SU-DHL-6 (cell line): ENCODE data around the gene RGPD3.
"Not testable (repeated sequence)": the region's sequence is repeated elsewhere in the genome, so short reads cannot be mapped to it uniquely, and the experiment has no call there.

Experiments
- H2AFZ ChIP-seq: fragments of 200-600 bp; sonication (generic); 2 replicates; pipeline ENCODE4 v1.6.1; 2014; ENCODE audit warnings: low read depth, mild to moderate bottlenecking, moderate library complexity, mixed read lengths, antibody characterized with exemption, low read length; ENCODE audit not compliant: severe bottlenecking
- H3F3A ChIP-seq: fragments of 200-600 bp; shearing (Covaris generic); 2 replicates; pipeline ENCODE4 v1.6.0; 2016; ENCODE audit warnings: antibody characterized with exemption, mild to moderate bottlenecking; ENCODE audit not compliant: insufficient read depth
- H3K27ac ChIP-seq: fragments of 200-600 bp; sonication (generic); 2 replicates; pipeline ENCODE4 v1.5.1; 2016; ENCODE audit warnings: low read depth, mild to moderate bottlenecking, low read length, moderate library complexity, mixed read lengths
- H3K27me3 ChIP-seq: fragments of 200-600 bp; sonication (generic), shearing (Covaris generic); 2 replicates; pipeline ENCODE4 v1.6.0; 2014; ENCODE audit warnings: mild to moderate bottlenecking, low read length
- H3K36me3 ChIP-seq: fragments of 200-600 bp; sonication (generic); 2 replicates; pipeline ENCODE4 v1.6.1; 2014; ENCODE audit warnings: mild to moderate bottlenecking, low read length, mixed read lengths
- H3K4me2 ChIP-seq: fragments of 300-600, 200-600 bp; shearing (Covaris generic), sonication (generic); 2 replicates; pipeline ENCODE4 v1.6.0; 2014; ENCODE audit warnings: low read length, low read depth, mild to moderate bottlenecking; ENCODE audit not compliant: poor library complexity, severe bottlenecking
- H3K4me3 ChIP-seq: fragments of 200-600 bp; sonication (generic); 2 replicates; pipeline ENCODE4 v1.5.1; 2014; ENCODE audit warnings: antibody characterized with exemption, low read length, mild to moderate bottlenecking, mixed read lengths; ENCODE audit not compliant: insufficient read depth, poor library complexity, severe bottlenecking
- H3K79me2 ChIP-seq: fragments of 200-600 bp; sonication (generic); 2 replicates; pipeline ENCODE4 v1.6.1; 2014; ENCODE audit warnings: mild to moderate bottlenecking, low read length, moderate library complexity; ENCODE audit not compliant: insufficient read depth
- H3K9ac ChIP-seq: fragments of 200-600 bp; sonication (generic); 2 replicates; pipeline ENCODE4 v1.7.0; 2014; ENCODE audit warnings: mild to moderate bottlenecking, low read length
- H3K9me2 ChIP-seq: fragments of 200-600 bp; sonication (generic); replicated peaks from 2 replicates; pipeline ENCODE4 v1.6.1; 2014; ENCODE audit warnings: low read length; ENCODE audit not compliant: insufficient read depth
- H3K9me3 ChIP-seq: fragments of 200-600 bp; sonication (generic); 2 replicates; pipeline ENCODE4 v1.6.1; 2014; ENCODE audit warnings: low read length, mixed read lengths; ENCODE audit not compliant: insufficient read depth
- H4K20me1 ChIP-seq: fragments of 200-600 bp; sonication (generic); 2 replicates; pipeline ENCODE4 v1.6.1; 2014; ENCODE audit warnings: low read depth, mild to moderate bottlenecking, antibody characterized with exemption, low read length, moderate library complexity, mixed read lengths
- CTCF ChIP-seq: fragments of 200-600 bp; sonication (generic); IDR thresholded peaks from one replicate; pipeline ENCODE4 v1.5.1; 2017; ENCODE audit warnings: antibody characterized with exemption, mild to moderate bottlenecking, low read length, moderate library complexity; ENCODE audit not compliant: insufficient read depth, poor library complexity, severe bottlenecking
- EZH2phosphoT487 ChIP-seq: fragments of 200-600 bp; sonication (generic), shearing (Covaris generic); conservative IDR thresholded peaks from 2 replicates; pipeline ENCODE4 v1.6.1; 2018; ENCODE audit warnings: mild to moderate bottlenecking, antibody characterized with exemption, low read length, moderate library complexity, mixed read lengths

Gene RGPD3

GRCh38 chr2:106468107-106468506 lies at the start of gene RGPD3:
Gene RGPD3 (minus strand): TSS chr2:106468413. CDS start chr2:106468288, 125 bp downstream.
- not testable (repeated sequence) for H4K20me1 ChIP-seq, H3K4me2 ChIP-seq, H3K27ac ChIP-seq, H3K9ac ChIP-seq, H2AFZ ChIP-seq, H3K27me3 ChIP-seq, H3K79me2 ChIP-seq, H3K4me3 ChIP-seq, H3K36me3 ChIP-seq, H3F3A ChIP-seq, H3K9me3 ChIP-seq, H3K9me2 ChIP-seq

GRCh38 chr2:106517329-106517728 lies 49.1 kb upstream of the RGPD3 start:
- Histone ChIP-seq H3K4me2 (no peak overlapping the region), H3K9ac (no peak overlapping the region), H3K9me2 (no peaks in the 10 kb centered on the region), H4K20me1 (no peaks in the 10 kb centered on the region), H3K36me3 (no peaks in the 10 kb centered on the region), H3K79me2 (no peaks in the 10 kb centered on the region), H2AFZ (no peak overlapping the region), H3K27me3 (no peaks in the 10 kb centered on the region), H3K27ac (no peak overlapping the region), H3F3A (no peaks in the 10 kb centered on the region), H3K4me3 (no peak overlapping the region), H3K9me3 (no peaks in the 10 kb centered on the region)
- TF ChIP-seq EZH2phosphoT487, result no peak
- no peak for TF ChIP-seq CTCF

- H3K4me2 ChIP-seq, result no peak overlapping the region
- no peak overlapping the region for H3K4me3 ChIP-seq
- no peaks in the 10 kb centered on the region for H3K36me3 ChIP-seq
- no peaks in the 10 kb centered on the region for H3K79me2 ChIP-seq
- H3K9me2 ChIP-seq, result no peaks in the 10 kb centered on the region
- no peaks in the 10 kb centered on the region for H3K27me3 ChIP-seq
- H3F3A ChIP-seq, result no peaks in the 10 kb centered on the region
- no peaks in the 10 kb centered on the region for H3K9me3 ChIP-seq
- H4K20me1 ChIP-seq, result no peaks in the 10 kb centered on the region
- no peak overlapping the region for H3K9ac ChIP-seq
- H3K27ac ChIP-seq, result no peak overlapping the region
- TF ChIP-seq CTCF, result no peak
- TF ChIP-seq EZH2phosphoT487, result no peak
- no peak overlapping the region for H2AFZ ChIP-seq
Observed at GRCh38 chr2:106516864-106517263, 48.7 kb upstream of the RGPD3 start.

DNA sequence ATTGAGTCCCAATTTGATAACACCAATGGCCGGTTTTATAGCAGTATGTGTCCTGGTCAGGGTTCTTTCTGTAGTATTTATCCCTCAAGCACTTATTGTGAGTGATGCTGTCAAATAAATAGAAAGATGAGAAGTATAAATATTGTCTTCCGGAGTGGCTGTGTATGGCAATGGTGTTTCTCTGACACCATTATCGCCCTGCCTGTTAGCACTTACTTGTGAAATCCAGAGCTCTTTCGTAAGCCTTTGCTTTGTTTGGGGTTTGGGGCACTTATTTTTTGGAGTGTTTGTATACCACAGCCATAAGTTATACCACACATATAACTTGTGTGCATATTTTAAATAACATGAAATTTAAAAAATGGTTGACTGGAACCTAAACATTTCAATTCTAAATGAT lies 48.2 kb upstream of the RGPD3 start:
- no peaks in the 10 kb centered on the region for H3F3A ChIP-seq
- no peak overlapping the region for H3K4me3 ChIP-seq
- H2AFZ ChIP-seq, result no peak overlapping the region
- TF ChIP-seq CTCF (no peak), EZH2phosphoT487 (no peak)
- H3K9me3 ChIP-seq, result no peaks in the 10 kb centered on the region
- H4K20me1 ChIP-seq, result no peaks in the 10 kb centered on the region
- no peaks in the 10 kb centered on the region for H3K27me3 ChIP-seq
- H3K9ac ChIP-seq, result no peak overlapping the region
- no peak overlapping the region for H3K27ac ChIP-seq
- H3K36me3 ChIP-seq, result no peaks in the 10 kb centered on the region
- no peaks in the 10 kb centered on the region for H3K9me2 ChIP-seq
- H3K79me2 ChIP-seq, result no peaks in the 10 kb centered on the region
- H3K4me2 ChIP-seq, result no peak overlapping the region

DNA sequence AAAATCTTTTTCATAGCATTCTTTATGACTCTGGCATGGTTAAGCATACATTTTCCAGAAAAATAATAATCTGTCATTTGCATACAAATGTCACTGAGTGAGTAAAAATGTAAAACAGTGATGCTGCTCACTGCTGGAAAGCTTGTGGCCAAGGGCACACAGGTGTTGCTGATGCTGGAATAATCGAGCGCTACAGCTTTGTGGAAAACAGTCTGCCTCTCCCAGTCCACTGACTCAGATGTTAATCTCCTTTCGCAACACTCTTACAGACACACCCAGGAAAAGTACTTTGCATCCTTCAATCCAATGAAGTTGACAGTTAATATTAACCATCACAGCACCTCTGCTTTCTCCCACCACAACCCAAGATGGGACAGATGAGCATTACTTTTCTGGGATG lies 46.6 kb upstream of the RGPD3 start:
- H2AFZ ChIP-seq, H3F3A ChIP-seq, H4K20me1 ChIP-seq, H3K9me2 ChIP-seq, H3K27ac ChIP-seq, H3K36me3 ChIP-seq, H3K4me2 ChIP-seq, H3K9ac ChIP-seq, H3K9me3 ChIP-seq, H3K4me3 ChIP-seq, H3K27me3 ChIP-seq, H3K79me2 ChIP-seq: not testable (repeated sequence)

DNA sequence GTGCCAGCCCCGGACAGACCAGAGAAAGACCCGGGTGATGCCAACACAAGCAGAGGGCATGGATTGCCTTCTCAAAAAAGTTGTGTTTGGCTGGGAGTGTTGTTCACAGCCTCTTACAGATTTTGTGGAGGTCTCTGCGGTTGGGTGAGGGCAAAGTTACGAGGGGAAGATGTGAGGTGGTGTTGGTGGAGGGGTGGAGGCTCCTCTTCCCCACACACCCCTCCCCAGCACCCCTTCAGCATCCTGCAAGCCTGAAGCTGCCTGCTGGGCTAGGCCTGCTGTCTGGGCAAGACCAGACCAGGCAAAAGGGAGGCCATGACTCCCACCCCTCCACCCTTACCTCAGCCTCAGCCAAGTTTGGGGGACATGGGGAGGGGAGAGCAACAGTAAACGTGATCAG lies 45.2 kb upstream of the RGPD3 start:
- H3F3A ChIP-seq, H2AFZ ChIP-seq: not testable (repeated sequence)

More for the DNA sequence above, 45.2 kb upstream of the RGPD3 start:
- not testable (repeated sequence) for H3K9ac ChIP-seq, H4K20me1 ChIP-seq, H3K27me3 ChIP-seq, H3K27ac ChIP-seq, H3K9me2 ChIP-seq, H3K4me2 ChIP-seq, H3K36me3 ChIP-seq, H3K79me2 ChIP-seq, H3K4me3 ChIP-seq, H3K9me3 ChIP-seq
